HG03378 (cell line): Measurements from ENCODE around the gene RAB8A.
"Not testable (repeated sequence)": the region's sequence is repeated elsewhere in the genome, so short reads cannot be mapped to it uniquely, and the experiment has no call there.

Experiments used
- ATAC-seq: cut with Tn5 transposase; IDR thresholded peaks from one replicate; pipeline ENCODE4 v1.9.1; 2021; ENCODE audit warnings: mild to moderate bottlenecking, moderate library complexity; ENCODE audit not compliant: unreplicated experiment

The RAB8A gene

GRCh38 chr19:16077984-16078758 lies 33.5 kb upstream of the RAB8A start:
- no peak for ATAC-seq

DNA sequence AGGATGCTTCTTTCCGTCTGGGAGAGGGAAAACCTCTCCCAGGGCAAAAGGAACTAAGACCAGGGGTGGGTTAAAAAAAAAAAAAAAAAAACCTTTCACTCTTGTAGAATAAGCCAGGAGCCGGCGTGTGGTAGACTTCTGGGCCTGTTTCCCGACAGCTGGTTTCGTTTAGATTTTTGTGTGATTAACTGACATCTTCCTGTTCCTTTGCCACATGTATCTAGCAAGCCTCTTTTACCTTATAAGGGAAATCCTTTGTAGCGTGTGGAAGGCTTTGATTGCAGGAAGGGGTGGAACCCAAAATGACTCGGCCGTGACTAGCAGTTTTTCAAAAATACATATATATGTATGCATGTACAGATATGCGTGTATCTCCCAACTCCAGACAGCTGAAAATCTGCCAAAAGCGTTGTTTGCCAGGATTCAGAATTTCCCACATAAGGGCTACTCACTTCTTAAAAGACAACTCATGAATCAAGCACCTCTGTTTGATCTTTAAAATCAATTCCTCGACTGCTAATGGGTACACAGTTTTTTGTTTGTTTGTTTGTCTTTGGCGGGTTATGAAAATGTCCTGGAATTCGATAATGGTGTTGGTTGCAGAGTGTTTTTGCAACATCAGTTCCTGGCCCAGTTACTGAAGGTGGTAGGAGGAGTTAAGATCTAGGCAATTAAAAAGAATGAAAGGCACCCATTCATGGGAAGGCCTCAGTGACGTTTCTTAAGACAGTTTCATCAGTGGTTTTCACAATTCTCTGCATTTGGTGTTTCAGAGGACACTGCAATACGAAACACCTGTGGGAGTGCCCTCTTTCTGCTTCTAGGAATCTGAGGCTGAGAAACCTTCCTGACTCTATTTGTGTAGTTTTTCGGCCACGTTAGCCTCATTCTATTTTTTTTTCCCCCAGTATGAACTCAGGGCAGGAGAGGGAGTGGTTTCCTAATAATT lies 32.7 kb upstream of the RAB8A start:
- ATAC-seq: peak; percentile 57

DNA sequence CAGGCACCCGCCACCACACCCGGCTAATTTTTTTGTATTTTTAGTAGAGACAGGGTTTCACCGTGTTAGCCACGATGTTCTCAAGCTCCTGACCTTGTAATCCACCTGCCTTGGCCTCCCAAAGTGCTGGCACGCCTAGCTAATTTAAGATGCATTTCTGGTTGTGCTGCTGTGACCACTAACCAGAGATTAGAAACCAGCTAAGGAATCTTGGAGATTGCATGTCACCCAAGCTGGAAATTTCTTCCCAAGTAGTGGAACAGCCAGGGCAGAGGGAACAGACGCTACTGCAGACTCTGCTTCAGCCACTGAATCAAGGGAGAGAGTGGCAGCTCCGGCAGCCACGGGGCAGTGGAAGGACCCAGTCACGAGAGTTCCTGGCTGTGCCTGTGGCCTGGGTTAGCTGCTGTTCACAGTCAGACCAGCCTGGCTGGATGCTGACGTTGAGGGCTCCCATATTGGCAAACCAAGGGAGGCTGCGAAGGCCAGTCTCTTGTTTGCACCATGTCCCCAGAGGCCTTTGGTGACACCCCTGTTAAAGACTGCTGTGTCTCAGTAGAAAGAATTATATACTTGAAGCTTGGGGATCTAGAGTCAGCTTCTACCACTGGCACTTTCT lies 27.5 kb upstream of the RAB8A start:
- ATAC-seq: no peak

DNA sequence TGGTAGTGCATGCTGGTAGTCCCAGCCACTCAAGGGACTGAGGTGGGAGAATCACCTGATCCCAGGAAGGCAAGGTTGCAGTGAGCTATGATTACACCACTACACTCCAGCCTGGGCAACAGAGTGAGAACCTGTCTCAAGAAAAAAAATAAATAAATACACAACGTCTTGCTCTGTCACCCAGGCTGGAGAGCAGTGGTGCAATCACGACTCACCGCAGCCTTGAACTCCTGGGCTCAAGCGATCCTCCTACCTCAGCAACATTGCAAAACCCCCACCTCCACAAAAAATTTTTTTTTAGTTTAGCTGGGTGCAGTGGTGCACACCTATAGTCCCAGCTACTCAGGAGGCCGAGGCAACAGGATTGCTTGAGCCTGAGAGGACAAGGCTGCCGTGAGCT lies 26.6 kb upstream of the RAB8A start:
- ATAC-seq: no peak

DNA sequence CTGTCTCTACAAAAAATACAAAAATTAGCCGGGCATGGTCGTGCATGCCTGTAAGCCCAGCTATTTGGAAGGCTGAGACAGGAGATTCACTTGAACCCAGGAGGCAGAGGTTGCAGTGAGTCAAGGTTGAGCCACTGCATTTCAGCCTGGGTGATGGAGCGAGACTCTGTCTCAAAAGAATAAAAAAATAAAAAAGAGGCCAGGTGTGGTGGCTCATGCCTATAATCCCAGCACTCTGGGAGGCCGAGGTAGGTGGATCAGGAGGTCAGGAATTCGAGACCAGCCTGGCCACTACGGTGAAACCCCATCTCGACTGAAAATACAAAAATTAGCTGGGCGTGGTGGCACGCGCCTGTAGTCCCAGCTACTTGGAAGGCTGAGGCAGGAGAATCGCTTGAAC lies 24.3 kb upstream of the RAB8A start:
- not testable (repeated sequence) for ATAC-seq

DNA sequence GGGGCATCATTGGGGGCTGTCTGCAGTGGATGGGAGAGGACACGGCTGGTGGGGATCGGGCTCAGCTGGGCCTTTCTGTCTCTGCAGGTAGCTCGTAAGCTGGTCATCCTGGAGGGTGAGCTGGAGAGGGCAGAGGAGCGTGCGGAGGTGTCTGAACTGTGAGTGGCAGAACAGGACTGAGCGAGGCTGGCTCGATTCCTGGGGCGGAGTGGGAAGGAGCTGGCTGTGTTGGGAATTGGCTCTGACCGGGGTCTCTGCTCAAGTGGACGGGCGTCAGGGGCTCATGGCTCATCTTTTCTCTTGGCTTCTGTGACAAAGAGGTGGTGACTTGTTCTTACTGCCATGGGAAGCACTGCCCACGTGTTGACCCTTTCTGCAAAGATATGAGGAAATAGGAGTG lies 23.7 kb upstream of the RAB8A start:
- ATAC-seq: no peak

- ATAC-seq: no peak
These were observed 23.2 kb upstream of the RAB8A start for GRCh38 chr19:16088351-16089009.

DNA sequence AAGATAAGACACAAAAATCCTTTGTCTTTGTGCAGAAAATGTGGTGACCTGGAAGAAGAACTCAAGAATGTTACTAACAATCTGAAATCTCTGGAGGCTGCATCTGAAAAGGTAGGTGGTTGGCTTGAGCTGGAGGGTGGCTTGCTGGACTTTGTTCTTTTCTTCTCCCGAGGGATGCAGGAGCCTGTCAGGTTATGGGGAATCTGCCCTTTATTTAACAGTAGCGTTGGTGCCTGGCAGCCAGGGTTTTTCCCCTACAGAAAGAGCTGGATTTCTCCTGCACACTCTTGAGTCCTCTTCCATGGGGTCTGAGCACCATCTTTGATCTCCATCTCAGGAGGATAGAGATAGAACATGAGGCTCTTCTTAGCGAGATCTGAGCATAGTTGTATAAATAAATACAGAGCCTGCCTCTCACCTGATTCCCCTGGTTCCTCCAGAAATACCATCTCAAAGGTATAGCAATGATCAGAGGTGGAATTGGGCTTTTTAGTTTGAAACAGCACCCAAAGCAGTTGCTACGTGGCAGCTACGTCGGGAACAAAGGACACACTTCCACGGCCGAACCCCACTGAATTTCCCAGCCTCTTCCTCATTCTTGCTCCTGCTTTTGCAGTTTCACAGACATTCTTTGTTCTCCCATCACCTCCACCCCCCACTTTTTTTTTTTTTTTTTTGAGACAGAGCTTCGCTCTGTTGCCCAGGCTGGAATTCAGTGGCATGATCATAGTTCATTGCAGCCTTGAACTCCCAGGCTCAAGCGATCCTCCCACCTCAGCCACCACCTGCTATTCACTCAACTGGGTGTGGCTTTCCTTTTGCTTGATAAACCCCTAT lies 22.5 kb upstream of the RAB8A start:
- no peak for ATAC-seq

DNA sequence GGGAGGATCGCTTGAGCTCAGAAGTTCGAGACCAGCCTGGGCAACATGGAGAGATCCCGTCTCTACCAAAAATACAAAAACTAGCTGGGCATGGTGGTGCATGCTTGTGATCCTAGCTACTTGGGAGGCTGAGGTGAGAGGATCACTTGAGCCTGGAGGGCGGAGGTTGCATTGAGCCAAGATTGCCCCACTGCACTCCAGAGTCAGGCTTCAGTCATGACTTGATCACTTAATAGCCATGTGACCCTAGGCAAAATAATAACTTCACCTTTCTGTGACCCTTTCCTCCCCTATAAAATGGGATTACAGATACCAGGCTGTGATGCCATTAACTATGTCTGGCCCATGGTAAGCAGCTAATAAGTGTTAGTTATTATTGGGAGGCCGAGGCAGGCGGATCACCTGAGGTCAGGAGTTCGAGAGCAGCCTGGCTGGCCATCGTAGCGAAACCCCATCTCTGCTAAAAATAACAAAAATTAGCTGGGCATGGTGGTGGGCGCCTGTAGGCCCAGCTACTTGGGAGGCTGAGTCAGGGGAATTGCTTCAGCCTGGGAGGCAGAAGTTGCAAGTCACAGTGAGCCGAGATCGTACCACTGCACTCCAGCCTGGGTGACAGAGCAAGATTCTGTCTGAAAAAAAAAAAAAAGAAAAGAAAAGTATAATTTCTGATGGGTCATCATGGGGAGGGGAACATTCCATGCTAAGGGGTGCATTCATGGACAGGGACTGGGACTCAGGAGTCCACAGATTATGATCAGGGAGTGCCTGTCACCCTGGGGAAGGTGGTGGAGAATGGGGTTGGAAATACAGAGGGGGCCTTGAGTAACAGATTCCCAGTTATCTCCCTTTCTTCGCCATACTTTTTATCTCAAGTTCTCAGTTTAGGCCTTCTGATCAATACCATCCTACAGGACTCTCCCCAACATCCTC lies 19.9 kb upstream of the RAB8A start:
- ATAC-seq: no peak

DNA sequence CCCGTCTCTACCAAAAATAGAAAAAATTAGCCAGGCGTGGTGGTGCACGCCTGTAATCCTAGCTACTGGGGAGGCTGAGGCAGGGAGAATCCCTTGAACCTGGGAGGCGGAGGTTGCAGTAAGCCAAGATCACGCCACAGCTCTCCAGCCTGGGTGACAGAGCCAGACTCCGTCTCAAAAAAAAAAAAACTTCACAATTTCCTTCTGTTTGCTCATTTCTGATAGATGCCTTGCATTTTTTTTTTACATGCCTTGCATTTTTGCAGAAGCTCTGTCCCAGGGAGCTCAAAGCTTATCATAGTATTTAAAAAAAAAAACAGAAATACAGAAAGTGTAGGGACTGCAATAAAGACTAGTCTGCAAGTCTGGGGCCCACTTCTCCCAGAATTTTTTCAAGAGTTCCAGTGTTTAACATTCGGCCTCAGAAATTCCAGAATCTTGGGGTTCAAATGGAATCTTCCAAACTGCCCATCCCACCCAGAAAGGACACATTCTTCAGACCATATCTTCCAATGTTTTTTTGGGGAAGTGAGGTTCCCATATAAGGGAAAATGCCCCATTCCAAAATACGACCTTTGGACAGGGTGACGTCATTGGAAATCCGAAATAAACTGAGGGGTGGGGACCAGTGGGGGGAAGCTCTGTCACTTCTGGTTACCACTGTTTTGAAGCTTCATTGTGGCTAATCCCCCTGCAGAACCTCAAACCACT lies 17.2 kb upstream of the RAB8A start:
- ATAC-seq: no peak

- no peak for ATAC-seq
These were observed 16.6 kb upstream of the RAB8A start for GRCh38 chr19:16095071-16095571.

DNA sequence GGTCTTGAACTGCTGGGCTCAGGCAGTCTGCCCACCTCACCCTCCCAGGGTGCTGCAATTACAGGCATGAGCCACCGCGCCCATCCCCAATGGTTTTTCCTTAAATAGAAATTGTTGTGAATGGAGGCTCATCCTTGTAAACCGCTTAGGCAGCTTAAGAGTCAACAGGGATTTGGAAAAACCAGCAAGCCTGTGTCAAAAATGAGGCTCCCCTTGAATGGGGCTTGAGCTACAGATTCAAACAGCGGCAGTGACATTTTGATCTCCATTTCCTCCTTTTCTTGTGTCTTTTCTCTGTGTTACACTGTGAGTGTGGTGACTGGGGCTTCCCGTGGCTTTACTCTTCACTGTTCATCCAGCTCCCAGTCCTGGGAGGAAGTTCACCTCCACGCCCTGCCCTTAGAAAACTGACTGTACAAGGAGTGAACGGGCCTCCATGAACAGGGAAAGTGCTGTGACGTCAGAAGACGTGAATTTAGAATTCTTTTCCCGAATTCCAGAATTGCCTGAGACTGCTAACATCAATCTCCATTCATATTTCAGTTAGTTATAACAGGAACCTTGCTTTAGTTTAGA lies 15.3 kb upstream of the RAB8A start:
- no peak for ATAC-seq

GRCh38 chr19:16098416-16098768 lies 13.3 kb upstream of the RAB8A start:
- ATAC-seq: no peak

DNA sequence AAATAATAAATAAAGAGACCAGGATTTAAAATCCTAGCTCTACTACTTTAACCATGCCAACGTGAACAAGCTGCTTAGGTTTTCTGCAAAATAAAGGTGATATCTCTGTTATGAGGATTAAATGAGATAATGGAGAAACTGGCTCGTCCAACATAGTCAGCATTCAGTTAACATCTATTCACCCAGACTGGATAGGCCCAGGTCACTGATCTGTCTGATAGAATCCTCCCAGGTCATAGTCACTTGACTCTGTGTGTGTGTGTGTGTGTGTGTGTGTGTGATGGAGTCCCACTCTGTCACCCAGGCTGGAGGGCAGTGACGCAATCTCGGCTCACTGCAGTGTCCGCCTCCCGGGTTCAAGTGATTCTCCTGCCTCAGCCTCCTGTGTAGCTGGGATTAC lies 12.9 kb upstream of the RAB8A start:
- no peak for ATAC-seq

DNA sequence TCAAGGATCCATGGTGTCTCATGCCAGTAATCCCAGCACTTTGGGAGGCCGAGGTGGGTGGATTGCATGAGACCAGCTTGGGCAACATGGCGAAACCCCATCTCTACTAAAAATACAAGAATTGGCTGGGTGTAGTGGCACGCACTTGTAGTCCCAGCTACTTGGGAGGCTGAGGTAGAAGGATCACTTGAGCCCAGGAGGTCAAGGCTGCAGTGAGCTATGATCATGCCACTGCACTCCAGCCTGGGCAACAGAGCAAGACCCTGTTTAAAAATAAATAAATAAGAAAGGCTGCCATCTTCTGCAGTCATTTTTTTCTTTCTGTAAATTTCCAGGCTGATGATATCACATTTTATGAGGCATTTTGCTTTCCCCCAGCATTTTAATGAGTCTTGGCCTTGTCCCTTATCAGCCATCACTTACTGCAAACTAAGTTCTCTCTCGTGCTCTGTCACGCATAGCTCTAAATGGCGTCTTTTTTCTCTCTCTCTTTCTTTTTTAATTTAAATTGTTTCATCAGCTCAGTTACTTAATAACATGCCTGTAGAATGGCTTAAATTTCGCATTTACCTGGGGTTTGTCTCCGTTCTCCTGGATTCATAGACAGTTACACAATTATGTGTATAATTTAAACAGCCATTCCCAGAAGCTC lies 12.2 kb upstream of the RAB8A start:
- not testable (repeated sequence) for ATAC-seq

DNA sequence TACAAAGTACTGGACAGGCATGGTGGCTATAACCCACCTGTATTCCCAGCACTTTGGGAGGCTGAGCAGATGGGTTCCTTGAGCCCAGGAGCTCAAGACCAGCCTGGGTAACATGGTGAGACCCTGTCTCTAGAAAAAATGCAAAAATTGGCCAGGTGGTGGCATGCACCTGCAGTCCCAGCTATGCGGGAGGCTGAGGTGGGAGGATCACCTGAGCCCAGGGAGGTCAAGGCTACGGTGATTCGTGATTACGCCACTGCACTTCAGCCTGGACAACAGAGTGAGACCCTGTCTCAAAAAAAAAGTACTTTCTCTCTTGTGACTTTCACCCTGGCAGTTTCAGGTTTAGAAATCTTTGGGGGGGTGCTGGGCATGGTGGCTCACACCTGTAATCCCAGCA lies 11.2 kb upstream of the RAB8A start:
- ATAC-seq: no peak

GRCh38 chr19:16104722-16105121 lies 7.0 kb upstream of the RAB8A start:
- ATAC-seq: no peak

DNA sequence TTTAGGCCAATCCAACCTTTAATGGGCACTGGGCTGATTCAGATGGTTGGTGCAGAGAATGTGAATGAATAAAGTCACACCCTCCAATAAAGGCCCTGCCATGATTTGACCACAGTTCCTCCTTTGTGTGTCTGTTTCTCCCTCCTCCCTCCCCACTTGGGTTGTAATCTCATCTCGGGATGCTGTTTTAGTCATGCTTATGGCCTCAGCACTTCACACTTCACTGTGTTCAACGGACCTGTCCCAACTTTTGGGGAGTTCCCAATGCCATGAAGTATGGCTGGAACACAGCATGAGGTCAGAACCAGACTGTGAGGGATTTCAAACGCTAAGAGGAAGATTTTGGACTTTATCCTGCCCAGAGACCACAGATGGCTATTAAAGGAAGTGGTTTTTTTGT lies 5.6 kb upstream of the RAB8A start:
- no peak for ATAC-seq
